GM12873 (cell line): Measurements from ENCODE around the gene SLC26A8.

Source experiments
- CTCF ChIP-seq: IDR thresholded peaks from 2 replicates; pipeline ENCODE4 v1.5.1; 2012; ENCODE audit warnings: low read depth, mild to moderate bottlenecking, moderate library complexity, low read length, control low read depth; ENCODE audit not compliant: insufficient read depth; ENCODE audit errors: missing control alignments

The SLC26A8 gene

DNA sequence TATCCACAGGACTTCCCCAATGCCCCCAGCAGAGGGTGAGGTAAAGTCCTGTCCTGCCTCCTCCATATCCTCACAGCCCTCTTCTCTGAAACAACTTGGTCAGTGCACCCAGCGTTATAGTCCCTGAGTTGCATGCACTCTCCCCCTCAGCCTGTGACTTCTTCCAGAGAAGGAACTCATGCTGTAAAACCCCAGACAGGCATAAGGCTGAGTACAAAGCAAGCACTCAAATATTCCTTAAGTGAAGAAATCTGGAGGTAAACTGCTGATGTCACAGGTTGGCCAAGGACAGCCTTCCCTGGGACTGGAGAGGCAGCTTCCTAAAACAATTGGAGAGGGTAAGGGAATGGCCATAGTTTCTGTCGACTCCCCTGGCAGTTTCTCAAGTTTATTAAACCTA lies 90.6 kb downstream of the SLC26A8 start:
- no peak for TF ChIP-seq CTCF

DNA sequence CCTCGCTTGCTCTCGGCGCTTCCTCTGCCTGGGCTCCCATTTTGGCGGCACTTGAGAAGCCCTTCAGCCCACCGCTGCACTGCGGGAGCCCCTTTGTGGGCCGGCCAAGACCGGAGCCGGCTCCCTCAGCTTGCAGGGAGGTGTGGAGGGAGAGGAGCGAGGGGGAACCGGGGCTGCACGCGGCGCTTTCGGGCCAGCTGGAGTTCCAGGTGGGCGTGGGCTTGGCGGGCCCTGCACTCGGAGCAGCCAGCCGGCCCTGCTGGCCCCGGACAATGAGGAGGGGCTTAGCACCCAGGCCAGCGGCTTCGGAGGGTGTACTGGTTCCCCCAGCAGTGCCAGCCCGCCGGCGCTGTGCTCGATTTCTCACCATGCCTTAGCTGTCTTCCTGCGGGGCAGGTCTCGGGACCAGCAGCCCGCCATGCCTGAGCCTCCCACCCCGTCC lies 93.3 kb downstream of the SLC26A8 start:
- no peak for TF ChIP-seq CTCF

- TF ChIP-seq CTCF = no peak
These were observed 94.8 kb downstream of the SLC26A8 start for GRCh38 chr6:35929601-35930000.

DNA sequence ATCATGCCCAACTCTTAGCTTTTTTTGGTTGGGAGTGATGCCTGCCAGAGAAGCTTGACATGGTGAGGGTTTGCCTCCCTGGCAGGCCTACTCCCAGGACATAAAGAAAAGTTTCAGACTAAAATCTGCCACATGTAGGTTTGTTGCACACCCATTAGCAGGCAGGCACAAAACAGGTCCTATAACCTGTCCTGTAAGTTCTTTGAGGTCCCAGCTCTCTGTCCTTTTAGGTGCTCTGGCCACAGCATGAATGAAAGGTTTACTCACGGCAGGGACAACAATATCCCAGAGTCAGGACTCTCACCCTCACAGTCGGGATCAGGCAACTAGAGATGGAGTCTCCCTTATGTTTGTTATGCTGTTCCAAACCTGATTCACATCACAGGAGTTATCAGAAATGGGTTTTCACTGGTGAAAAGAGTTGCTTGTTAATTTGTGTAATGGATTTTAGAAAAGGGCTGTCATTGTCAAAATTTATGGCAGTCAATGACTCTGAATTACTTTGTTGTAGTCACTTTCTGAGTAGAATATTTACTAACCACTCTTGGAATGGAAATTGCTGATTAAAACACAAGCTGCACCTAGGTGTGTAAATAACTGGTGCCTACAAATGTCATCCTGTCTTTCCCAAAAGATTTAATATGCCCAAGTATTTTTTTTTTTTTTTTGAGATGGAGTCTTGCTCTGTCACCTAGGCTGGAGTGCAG lies 97.8 kb downstream of the SLC26A8 start:
- no peak for TF ChIP-seq CTCF

GRCh38 chr6:35925961-35926360 lies 98.5 kb downstream of the SLC26A8 start:
- TF ChIP-seq CTCF = no peak

GRCh38 chr6:35924146-35924545 lies 100.3 kb downstream of the SLC26A8 start:
- no peak for TF ChIP-seq CTCF

- TF ChIP-seq CTCF = no peak
These were observed 102.3 kb downstream of the SLC26A8 start for GRCh38 chr6:35922139-35922554.
